HEK293 (cell line): ENCODE results near the gene TGM6.

Source experiments
- CTCF ChIA-PET: fragments of 350-600 bp; formaldehyde crosslinking; extraction: SDS; loops from one replicate; lab custom pipeline; 2021; ENCODE audit warnings: antibody characterized with exemption; lab: Yijun Ruan, JAX
- POLR2A ChIA-PET: fragments of 300-600 bp; formaldehyde crosslinking; extraction: SDS; loops from one replicate; lab custom pipeline; 2020; ENCODE audit warnings: antibody characterized with exemption, inconsistent platforms; lab: Yijun Ruan, JAX
- H3K27ac ChIP-seq: fragments of 200-500 bp; sonication (Bioruptor generic); 2 replicates; pipeline ENCODE4 v1.5.1; 2014; ENCODE audit warnings: low read depth, low read length, control low read depth, inconsistent platforms; ENCODE audit errors: extremely low read depth
- H3K36me3 ChIP-seq, 2 experiments: fragments of 200-500 bp in 1 of 2; sonication (Bioruptor generic) in 1 of 2; 1 replicate in 1 of 2; 2 replicates in 1 of 2; pipeline ENCODE4 v1.5.1; 2014 to 2017; ENCODE audit warnings: inconsistent platforms in 2 of 2, low read length in 2 of 2; ENCODE audit not compliant: control insufficient read depth in 2 of 2, insufficient read depth in 1 of 2
- H3K4me1 ChIP-seq: fragments of 200-500 bp; sonication (Bioruptor generic); 2 replicates; pipeline ENCODE4 v1.5.1; 2014; ENCODE audit warnings: mild to moderate bottlenecking, low read length, inconsistent platforms; ENCODE audit not compliant: control insufficient read depth, insufficient read depth
- H3K4me3 ChIP-seq: 2 replicates; pipeline ENCODE4 v1.5.1; 2011; ENCODE audit warnings: low read depth, mild to moderate bottlenecking, control low read depth, low read length, moderate library complexity
- H3K9me3 ChIP-seq: fragments of 200-500 bp; sonication (Bioruptor generic); 2 replicates; pipeline ENCODE4 v1.5.1; 2014; ENCODE audit warnings: low read depth, low read length, inconsistent platforms; ENCODE audit not compliant: control insufficient read depth, insufficient read depth
- ATF2 ChIP-seq: fragments of 450-650 bp; formaldehyde crosslinking; IDR thresholded peaks from 2 replicates; pipeline ENCODE4 v1.5.1; 2016; ENCODE audit warnings: missing biosample characterization, missing genetic modification characterization, low read depth
- GLIS2 ChIP-seq: fragments of 450-650 bp; formaldehyde crosslinking; IDR thresholded peaks from 2 replicates; pipeline ENCODE4 v1.5.1; 2016; ENCODE audit warnings: missing biosample characterization, missing genetic modification characterization
- HOXA7 ChIP-seq: sonication (generic); formaldehyde crosslinking; IDR thresholded peaks from 2 replicates; pipeline ENCODE4 v1.8.1; 2022; ENCODE audit warnings: missing genetic modification reagents, borderline replicate concordance
- MEIS1 ChIP-seq: sonication (generic); formaldehyde crosslinking; IDR thresholded peaks from 2 replicates; pipeline ENCODE4 v1.8.1; 2022; ENCODE audit warnings: missing genetic modification reagents, mild to moderate bottlenecking, borderline replicate concordance
- PRDM1 ChIP-seq: fragments of 450-650 bp; formaldehyde crosslinking; IDR thresholded peaks from 2 replicates; pipeline ENCODE4; 2016; ENCODE audit warnings: missing biosample characterization, missing genetic modification characterization
- REPIN1 ChIP-seq: fragments of 450-650 bp; formaldehyde crosslinking; IDR thresholded peaks from 2 replicates; pipeline ENCODE4 v1.5.1; 2017; ENCODE audit warnings: missing biosample characterization, missing genetic modification characterization, low read depth
- TRIM28 ChIP-seq: IDR thresholded peaks from 2 replicates; pipeline ENCODE4 v1.6.1; 2011; ENCODE audit warnings: low read length, control low read depth, borderline replicate concordance
- ZBTB11 ChIP-seq: fragments of 450-650 bp; formaldehyde crosslinking; conservative IDR thresholded peaks from 2 replicates; pipeline ENCODE4 v1.5.1; 2016; ENCODE audit warnings: low read depth, missing biosample characterization, missing genetic modification characterization
- ZBTB17 ChIP-seq: fragments of 450-650 bp; formaldehyde crosslinking; IDR thresholded peaks from 2 replicates; pipeline ENCODE4 v1.5.1; 2016; ENCODE audit warnings: missing biosample characterization, missing genetic modification characterization
- ZFHX2 ChIP-seq: fragments of 450-650 bp; formaldehyde crosslinking; conservative IDR thresholded peaks from 2 replicates; pipeline ENCODE4 v1.5.1; 2016; ENCODE audit warnings: missing biosample characterization, missing genetic modification characterization
- ZFP3 ChIP-seq: fragments of 450-650 bp; formaldehyde crosslinking; IDR thresholded peaks from 2 replicates; pipeline ENCODE4 v1.5.1; 2016; ENCODE audit warnings: low read depth, missing biosample characterization, missing genetic modification characterization
- ZNF10 ChIP-seq: fragments of 450-650 bp; formaldehyde crosslinking; IDR thresholded peaks from 2 replicates; pipeline ENCODE4 v1.5.1; 2017; ENCODE audit warnings: missing biosample characterization, missing genetic modification characterization
- ZNF140 ChIP-seq: fragments of 450-650 bp; formaldehyde crosslinking; IDR thresholded peaks from 2 replicates; pipeline ENCODE4 v1.5.1; 2016; ENCODE audit warnings: missing biosample characterization, missing genetic modification characterization
- ZNF335 ChIP-seq: fragments of 450-650 bp; formaldehyde crosslinking; conservative IDR thresholded peaks from 2 replicates; pipeline ENCODE4 v1.5.1; 2016; ENCODE audit warnings: missing biosample characterization, missing genetic modification characterization
- ZNF37A ChIP-seq: fragments of 450-650 bp; IDR thresholded peaks from 2 replicates; pipeline ENCODE4 v1.5.1; 2018; ENCODE audit warnings: missing biosample characterization, missing genetic modification characterization
- ZNF416 ChIP-seq: fragments of 450-650 bp; formaldehyde crosslinking; IDR thresholded peaks from 2 replicates; pipeline ENCODE4 v1.5.1; 2016; ENCODE audit warnings: missing biosample characterization, missing genetic modification characterization
- ZNF585B ChIP-seq: fragments of 450-650 bp; formaldehyde crosslinking; IDR thresholded peaks from 2 replicates; pipeline ENCODE4 v1.5.1; 2016; ENCODE audit warnings: missing biosample characterization, missing genetic modification characterization
- ZNF654 ChIP-seq: fragments of 450-650 bp; formaldehyde crosslinking; IDR thresholded peaks from 2 replicates; pipeline ENCODE4 v1.5.1; 2016; ENCODE audit warnings: low read depth, missing biosample characterization, missing genetic modification characterization
- ZSCAN16 ChIP-seq: fragments of 450-650 bp; formaldehyde crosslinking; IDR thresholded peaks from 2 replicates; pipeline ENCODE4 v1.5.1; 2016; ENCODE audit warnings: missing biosample characterization, missing genetic modification characterization
- ZSCAN4 ChIP-seq: fragments of 450-650 bp; formaldehyde crosslinking; IDR thresholded peaks from 2 replicates; pipeline ENCODE4 v1.5.1; 2017; ENCODE audit warnings: missing biosample characterization, missing genetic modification characterization

TGM6 gene

GRCh38 chr20:2421247-2421646 is 40.5 kb downstream of the TGM6 start:
- Histone ChIP-seq H3K9me3 (no peaks in the 10 kb centered on the region), H3K4me3 (no peak overlapping the region), H3K36me3 (no peaks in the 10 kb centered on the region), H3K4me1 (0 out of 2 replicates have a peak, but pooled peaks cover 2% of the 10 kb centered on the region), H3K27ac (no peak overlapping the region)
- ChIA-PET POLR2A (interaction anchor here (1.0 kb wide), 1 partner anchor 16 kb away, joined by 3 read pairs; no protein-coding TSS in a partner anchor), CTCF (interaction anchor here (0.9 to 2.8 kb wide), 2 partner anchors 14 to 34 kb away, joined by 3 to 11 read pairs; no protein-coding TSS in a partner anchor)
- TF ChIP-seq ZSCAN16 (tag by site-specific recombination) (no peak), ZNF654 (peak; percentile 30)

GRCh38 chr20:2429051-2429450 is 48.4 kb downstream of the TGM6 start:
- CTCF ChIA-PET: interaction anchor here (1.1 to 2.1 kb wide), 2 partner anchors 23 to 42 kb away, joined by 3 to 4 read pairs; no protein-coding TSS in a partner anchor

More at GRCh38 chr20:2429051-2429450, 48.4 kb downstream of the TGM6 start:
- POLR2A ChIA-PET: no interaction called here
- H3K27ac ChIP-seq: no peak overlapping the region
- no peaks in the 10 kb centered on the region for H3K36me3 ChIP-seq
- no peak overlapping the region for H3K4me3 ChIP-seq
- no peaks in the 10 kb centered on the region for H3K4me1 ChIP-seq
- TF ChIP-seq ZNF585B (no peak), TRIM28 (no peak), ZBTB17 (tag by site-specific recombination) (no peak), ZBTB11 (no peak), ZFHX2 (tag by site-specific recombination) (no peak), REPIN1 (tag by site-specific recombination) (no peak), ZNF416 (no peak), ZNF140 (tag by site-specific recombination) (no peak), ZNF37A (tag by site-specific recombination) (no peak), ZSCAN4 (tag by site-specific recombination) (no peak), MEIS1 (no peak), ATF2 (tag by site-specific recombination) (no peak), ZNF10 (tag by site-specific recombination) (no peak), GLIS2 (tag by site-specific recombination) (no peak), PRDM1 (no peak), ZFP3 (tag by site-specific recombination) (no peak), HOXA7 (CRISPR knock-in tag) (no peak), ZNF335 (tag by site-specific recombination) (no peak)
- no peaks in the 10 kb centered on the region for H3K9me3 ChIP-seq
